Vagina (tissue), 2 donors: Measurements from ENCODE around the gene ZFYVE21. TPM values are rescaled to one million over a fixed set of nuclear protein-coding genes. Genes with fewer than 3 reads are reported as not detected.

ENCODE experiments used
- DNase-seq, 2 donors: peaks; one replicate each; pipeline ENCODE4 v3.0.0-alpha.2; 2017; ENCODE audit errors: extremely low spot score in 2 of 2
- H3K27ac ChIP-seq: fragments of 200-600 bp; sonication (generic); one replicate; pipeline ENCODE4 v1.5.1; 2019
- H3K27me3 ChIP-seq: fragments of 200-600 bp; sonication (generic); one replicate; pipeline ENCODE4 v1.5.1; 2019
- H3K36me3 ChIP-seq, 2 donors: fragments of 200-600 bp; sonication (generic); one replicate each; pipeline ENCODE4 v1.5.1; 2017 to 2019
- H3K4me1 ChIP-seq: fragments of 200-600 bp; sonication (generic); one replicate; pipeline ENCODE4 v1.5.1; 2019
- H3K4me3 ChIP-seq, 2 donors: fragments of 200-600 bp; sonication (generic); 1 replicate in 1 of 2; 2 replicates in 1 of 2; pipeline ENCODE4 v1.5.1; 2016 to 2019
- H3K9me3 ChIP-seq: fragments of 200-600 bp; sonication (generic); one replicate; pipeline ENCODE4 v1.5.1; 2019
- CTCF ChIP-seq, 3 experiments: fragments of 450-650 bp in 2 of 3; fragments of 200-600 bp in 1 of 3; sonication (generic) in 1 of 3; IDR thresholded peaks; one replicate each; pipeline ENCODE4 v1.5.1; 2017 to 2019; ENCODE audit warnings: antibody characterized with exemption in 3 of 3, mild to moderate bottlenecking in 2 of 3, moderate library complexity in 2 of 3
- POLR2A ChIP-seq, 2 donors: fragments of 450-650 bp; IDR thresholded peaks; one replicate each; pipeline ENCODE4 v1.6.1; 2017; ENCODE audit warnings: antibody characterized with exemption in 2 of 2, mild to moderate bottlenecking in 2 of 2, moderate library complexity in 2 of 2
- POLR2AphosphoS5 ChIP-seq, 2 donors: sonication (generic); formaldehyde crosslinking; IDR thresholded peaks; one replicate each; pipeline ENCODE4 v1.9.0; 2017; ENCODE audit warnings: antibody characterized with exemption in 2 of 2, mild to moderate bottlenecking in 2 of 2, low read depth in 1 of 2; ENCODE audit not compliant: insufficient read depth in 1 of 2
- intact Hi-C: fragments of 100-400 bp; cut with DNase I; formaldehyde crosslinking; loops from one replicate; pipeline ENCODE4 v1.15.1; 2023
- total RNA-seq: library from RNA; depleted of rRNA; stranded (reverse); fragments of >200 nt; gene quantifications from one replicate; pipeline ENCODE4 v1.2.3, GENCODE V29; 2016

Gene ZFYVE21
- total RNA-seq, 1 donor from 2014 or later: 172 TPM

GRCh38 chr14:103675957-103676356 is 39.7 kb upstream of the ZFYVE21 start:
- Histone ChIP-seq H3K36me3 (peaks cover 0 to 95% of the 10 kb centered on the region in 2 donors), H3K9me3 (no peaks in the 10 kb centered on the region), H3K27ac (no peak overlapping the region), H3K4me3 (no peak overlapping the region), H3K4me1 (no peaks in the 10 kb centered on the region), H3K27me3 (no peaks in the 10 kb centered on the region)
- DNase-seq: no peak
- intact Hi-C loops: no loop called here
- TF ChIP-seq POLR2AphosphoS5 (IDR thresholded peaks at IDR 0.05; ENCODE audit: insufficient read depth in 1 of 2, low read depth in 1 of 2): no peak
- no peak for TF ChIP-seq POLR2A (IDR thresholded peaks at IDR 0.05)
- no peak for TF ChIP-seq CTCF (IDR thresholded peaks at IDR 0.05)

GRCh38 chr14:103676881-103677675 is 38.5 kb upstream of the ZFYVE21 start:
- Histone ChIP-seq H3K36me3 (peaks cover 0 to 95% of the 10 kb centered on the region in 2 donors), H3K4me1 (no peaks in the 10 kb centered on the region), H3K27me3 (no peaks in the 10 kb centered on the region), H3K9me3 (no peaks in the 10 kb centered on the region), H3K4me3 (no peak overlapping the region), H3K27ac (no peak overlapping the region)
- no peak for DNase-seq
- TF ChIP-seq CTCF (IDR thresholded peaks at IDR 0.05): no peak
- TF ChIP-seq POLR2AphosphoS5 (IDR thresholded peaks at IDR 0.05; ENCODE audit: insufficient read depth in 1 of 2, low read depth in 1 of 2): no peak
- TF ChIP-seq POLR2A (IDR thresholded peaks at IDR 0.05): no peak
- intact Hi-C loops: no loop called here

GRCh38 chr14:103679351-103679750 is 36.3 kb upstream of the ZFYVE21 start:
- TF ChIP-seq POLR2A (IDR thresholded peaks at IDR 0.05) (no peak), POLR2AphosphoS5 (IDR thresholded peaks at IDR 0.05; ENCODE audit: insufficient read depth in 1 of 2, low read depth in 1 of 2) (no peak), CTCF (IDR thresholded peaks at IDR 0.05) (no peak)
- Histone ChIP-seq H3K4me1 (no peaks in the 10 kb centered on the region), H3K36me3 (peaks cover 0 to 94% of the 10 kb centered on the region in 2 donors), H3K4me3 (no peak overlapping the region), H3K9me3 (no peaks in the 10 kb centered on the region), H3K27me3 (no peaks in the 10 kb centered on the region), H3K27ac (no peak overlapping the region)
- intact Hi-C loops: no loop called here
- DNase-seq: no peak

- no peak overlapping the region for H3K27ac ChIP-seq
- TF ChIP-seq CTCF (IDR thresholded peaks at IDR 0.05) (no peak), POLR2A (IDR thresholded peaks at IDR 0.05) (no peak)
- H3K27me3 ChIP-seq: no peaks in the 10 kb centered on the region
- intact Hi-C loops: no loop called here
- DNase-seq: no peak
- no peaks in the 10 kb centered on the region for H3K9me3 ChIP-seq
- H3K36me3 ChIP-seq: peaks cover 0 to 93% of the 10 kb centered on the region in 2 donors
- H3K4me1 ChIP-seq: no peaks in the 10 kb centered on the region
- no peak overlapping the region for H3K4me3 ChIP-seq
Measured at GRCh38 chr14:103680491-103681231, 34.9 kb upstream of the ZFYVE21 start.

- intact Hi-C loops: no loop called here
Measured at GRCh38 chr14:103683139-103683538, 32.5 kb upstream of the ZFYVE21 start.

More at GRCh38 chr14:103683139-103683538, 32.5 kb upstream of the ZFYVE21 start:
- no peaks in the 10 kb centered on the region for H3K27me3 ChIP-seq
- H3K36me3 ChIP-seq: peaks cover 0 to 93% of the 10 kb centered on the region in 2 donors
- no peak overlapping the region for H3K4me3 ChIP-seq
- DNase-seq: no peak
- no peaks in the 10 kb centered on the region for H3K9me3 ChIP-seq
- H3K4me1 ChIP-seq: no peaks in the 10 kb centered on the region
- TF ChIP-seq POLR2AphosphoS5 (IDR thresholded peaks at IDR 0.05; ENCODE audit: insufficient read depth in 1 of 2, low read depth in 1 of 2): no peak
- no peak overlapping the region for H3K27ac ChIP-seq
